Renal pelvis (tissue), 12 donors: Measurements from ENCODE around the gene LEFTY2. TPM values are rescaled to one million over a fixed set of nuclear protein-coding genes. Genes with fewer than 3 reads are reported as not detected.
A peak's percentile ranks its signal among the peaks of the same experiment; 100 is the strongest.
"Not testable (repeated sequence)": the region's sequence is repeated elsewhere in the genome, so short reads cannot be mapped to it uniquely, and the experiment has no call there.

ENCODE experiments used
- DNase-seq: peaks from one replicate; pipeline ENCODE4 v3.0.0-alpha.2; 2013
- long read RNA-seq, 16 experiments: transcript quantifications; one replicate each; lab custom pipeline, GENCODE V29; 2026
- polyA plus RNA-seq, 3 donors: library from polyadenylated mRNA; unstranded; fragments of 120-200 nt; gene quantifications; one replicate each; pipeline ENCODE4 v1.2.1, GENCODE V29; 2013; ENCODE audit not compliant: insufficient read length in 3 of 3

The LEFTY2 gene
- 1 to 10 TPM in 1 of 3 donors, under 1 TPM in 2; 0.83 to 1.0 (median 0.87) TPM for polyA plus RNA-seq
- long read RNA-seq, donor 1, result 0 reads
- long read RNA-seq, donor 2, result 0 reads
- long read RNA-seq, donor 3, result 0 reads
- long read RNA-seq, donor 4, result 0 reads
- long read RNA-seq, donor 5, result 0 reads
- long read RNA-seq, donor 6, result 0 reads
- long read RNA-seq, donor 7, result 0 reads
- long read RNA-seq, donor 8, result 0 reads
- long read RNA-seq, donor 9, result 0 reads
- long read RNA-seq, donor 10, result 0 reads
- long read RNA-seq, donor 11, result 0 reads
- long read RNA-seq, donor 12, partial matches to known transcripts, result 0 of 1 reads
- long read RNA-seq, donor 12, other reads (novel, unspliced or antisense), result 0 of 1 reads
- long read RNA-seq, donor 13, result 0 reads
- long read RNA-seq, donor 14, result 0 reads
- long read RNA-seq, donor 15, result 0 reads
- long read RNA-seq, donor 16, result 0 reads

DNA sequence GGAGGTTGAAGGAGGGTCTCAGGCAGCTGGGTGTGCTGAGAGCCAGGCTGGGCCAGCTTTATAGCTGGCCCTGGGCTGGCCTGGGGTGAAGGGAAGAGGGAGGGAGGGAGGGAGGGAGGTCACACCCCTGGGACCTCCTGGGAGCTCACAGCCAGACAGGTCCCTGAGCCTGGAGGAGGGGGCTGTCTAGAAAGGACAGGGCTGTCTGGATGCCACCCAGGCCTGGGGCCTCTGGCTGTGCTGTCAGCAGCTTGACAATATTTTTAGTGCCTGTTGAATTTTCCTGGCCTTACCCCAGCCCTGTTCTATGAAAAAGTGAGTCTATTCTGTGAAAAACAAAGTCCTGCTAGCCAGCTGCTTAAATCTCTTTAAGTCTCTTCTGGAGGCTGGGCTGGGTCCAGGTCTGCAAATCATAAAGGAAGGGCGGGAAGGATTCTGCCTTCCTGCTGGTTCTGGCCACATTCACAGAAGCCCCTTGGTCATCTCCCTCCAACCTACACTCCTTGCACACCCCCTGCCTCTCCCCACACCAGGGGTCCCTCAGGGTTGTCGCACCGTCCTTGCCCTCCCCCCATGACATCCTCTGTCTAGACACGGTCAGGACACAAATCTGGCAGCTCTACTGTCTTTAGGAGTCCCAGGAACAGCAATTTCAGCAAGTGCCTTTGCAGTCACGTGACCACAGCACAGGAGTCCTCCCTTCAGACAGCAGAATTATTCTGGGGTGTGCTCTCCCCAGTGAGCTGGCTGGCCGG lies at the start of gene LEFTY2:
LEFTY2 (minus strand) TSS at position 34 of the 755 bp plus-strand sequence. CDS start 80 bp downstream, outside the sequence.
- DNase-seq, result no peak

DNA sequence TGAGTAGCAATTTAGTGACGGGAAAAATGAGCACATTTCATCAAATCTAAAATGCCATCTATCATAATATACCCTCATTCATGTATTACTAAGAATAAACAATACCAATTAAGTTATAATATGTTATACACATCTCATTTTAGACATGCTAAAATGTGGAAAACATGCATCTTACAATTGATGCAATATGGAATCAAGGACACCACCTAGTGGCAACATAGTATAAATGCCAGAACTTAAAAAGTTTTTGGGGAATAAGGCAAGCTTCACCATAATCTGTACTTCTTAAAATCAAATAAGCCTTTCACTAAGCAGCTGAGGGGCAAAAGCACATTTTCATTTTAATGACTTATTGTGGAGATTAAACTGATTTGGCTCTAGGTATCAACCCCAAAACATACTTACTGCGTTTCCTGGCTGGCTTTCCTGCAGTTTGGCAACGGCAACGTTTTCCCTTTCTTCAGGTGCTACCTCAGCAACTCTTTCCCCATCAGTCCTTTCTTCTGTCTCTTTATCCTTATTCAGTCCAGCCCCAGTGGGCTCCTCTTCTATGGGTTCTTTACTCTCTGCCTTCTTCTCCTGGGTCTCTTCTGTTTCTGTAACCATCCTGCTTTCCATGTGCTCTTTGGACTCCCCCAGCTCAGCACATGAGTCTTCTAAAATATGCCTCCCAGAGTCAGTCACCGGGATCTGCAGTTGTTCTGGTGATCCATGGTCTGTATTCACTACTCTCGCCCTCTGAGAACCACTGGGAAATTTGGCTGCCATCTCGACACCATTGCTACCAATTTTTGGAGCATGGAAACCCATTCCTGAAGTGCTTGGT lies 46.7 kb upstream of the LEFTY2 start:
- no peak for DNase-seq

DNA sequence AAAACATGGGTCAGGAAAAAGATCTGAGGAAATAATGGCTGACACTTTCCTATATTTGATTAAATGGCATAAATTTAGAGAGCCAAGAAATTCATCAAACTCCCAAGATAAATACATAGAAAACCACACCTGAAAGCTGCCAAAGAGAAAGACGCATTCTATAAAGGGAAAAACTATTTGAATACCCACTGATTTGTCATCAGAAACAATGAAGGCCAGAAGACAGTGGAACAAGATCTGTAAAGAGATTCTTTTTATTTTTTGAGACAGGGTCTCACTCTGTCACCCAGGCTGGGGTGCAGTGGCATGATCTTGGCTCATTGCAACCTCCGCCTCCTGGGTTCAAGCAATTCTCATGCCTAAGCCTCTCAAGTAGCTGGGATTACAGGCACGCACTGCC lies 40.7 kb upstream of the LEFTY2 start:
- no peak for DNase-seq

DNA sequence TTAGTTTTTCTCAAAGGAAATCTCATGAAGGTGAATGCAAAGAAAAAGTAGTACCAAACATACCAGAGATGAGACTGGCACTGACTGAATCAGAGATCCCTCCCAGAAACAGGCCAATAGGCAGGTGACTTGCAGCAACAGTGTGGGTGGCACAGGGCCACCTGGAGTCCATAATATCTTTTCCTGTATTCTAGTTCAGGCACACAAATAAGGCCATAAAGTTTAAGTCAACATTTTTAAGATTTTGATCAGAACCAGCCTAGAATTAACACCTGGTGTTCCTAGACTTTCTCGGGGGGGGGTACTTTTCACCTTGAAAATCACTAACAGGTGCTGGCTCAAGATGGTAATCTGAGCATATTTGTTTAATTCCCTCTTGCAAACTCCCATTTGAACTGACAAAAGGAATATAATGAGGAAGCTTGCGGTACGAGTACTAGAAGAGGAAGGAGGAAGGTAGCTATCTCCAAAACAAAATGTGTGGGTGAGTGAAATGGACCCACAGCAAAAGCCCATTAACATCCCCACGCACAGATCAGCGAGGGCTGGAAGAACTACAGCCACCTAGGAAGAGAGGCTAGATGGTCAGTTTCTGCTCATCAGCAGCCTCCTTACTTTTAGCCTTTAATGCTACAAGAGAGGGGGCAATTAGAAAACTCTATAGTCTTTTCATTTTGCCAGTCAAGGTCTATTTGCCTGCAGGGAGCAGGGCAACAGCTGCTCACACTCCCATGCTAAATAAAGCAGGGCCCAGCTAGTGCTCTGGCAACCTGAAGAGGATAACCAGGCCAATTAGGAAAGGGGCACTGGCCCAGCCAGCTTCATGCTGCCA lies 39.2 kb upstream of the LEFTY2 start:
- DNase-seq, result no peak

DNA sequence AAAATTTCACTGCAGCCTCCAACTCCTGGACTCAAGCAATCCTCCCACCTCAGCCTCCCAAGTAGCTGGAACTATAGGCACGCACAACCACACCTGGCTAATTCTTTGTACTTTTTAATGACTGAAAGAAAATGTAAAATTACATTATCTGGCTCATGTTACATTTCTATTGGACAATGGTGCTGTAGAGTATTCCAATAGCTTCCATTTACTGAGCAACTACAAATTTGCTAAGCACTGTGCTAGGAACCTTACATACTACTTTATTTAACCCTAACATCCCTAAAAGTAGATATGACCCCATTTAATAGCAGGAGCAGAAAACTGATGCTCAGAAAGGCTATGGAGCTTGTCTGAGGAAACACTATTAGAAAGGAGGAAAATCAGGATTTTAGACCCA lies 38.4 kb upstream of the LEFTY2 start:
- no peak for DNase-seq

DNA sequence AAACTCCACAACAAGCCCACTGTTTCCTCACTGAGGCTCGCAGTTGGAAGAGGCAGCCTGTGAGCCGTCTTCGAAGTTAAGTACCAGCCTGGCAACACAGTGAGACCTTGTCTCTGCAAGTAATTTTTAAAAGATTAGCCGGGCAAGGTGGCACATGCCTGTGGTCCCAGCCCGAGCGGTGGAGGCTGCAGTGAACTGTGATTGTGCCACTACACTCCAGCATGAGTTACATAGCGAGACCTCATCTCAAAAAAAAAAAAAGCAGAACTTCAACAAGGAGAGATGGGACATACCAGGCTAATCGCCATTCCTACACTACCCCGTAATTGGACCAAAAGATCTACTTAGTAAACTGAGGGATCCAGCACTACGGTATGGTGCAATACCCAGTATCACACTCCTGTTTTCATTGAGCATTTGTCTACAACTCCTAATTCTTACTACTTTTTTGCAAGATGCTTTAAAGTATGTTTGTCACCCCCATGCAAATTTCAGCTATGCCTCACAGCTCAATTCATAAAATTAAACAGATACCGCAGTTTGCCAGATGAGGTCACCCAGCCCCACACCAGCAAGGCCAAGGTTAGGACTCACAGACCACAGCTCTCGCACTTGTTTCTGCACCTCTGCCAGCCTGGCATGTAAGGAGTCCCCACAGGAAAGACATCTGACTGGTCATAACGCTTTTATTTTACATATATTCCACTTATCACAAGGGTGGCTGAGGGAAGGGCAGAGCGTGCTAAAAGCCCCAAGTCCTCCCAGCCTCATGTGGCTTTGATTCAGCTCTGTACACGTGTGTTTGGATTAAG lies 37.1 kb upstream of the LEFTY2 start:
- DNase-seq, result no peak

- not testable (repeated sequence) for DNase-seq
Measured at GRCh38 chr1:225975146-225975545, 34.1 kb upstream of the LEFTY2 start.

- DNase-seq, result no peak
Measured at GRCh38 chr1:225974454-225974853, 33.4 kb upstream of the LEFTY2 start.

DNA sequence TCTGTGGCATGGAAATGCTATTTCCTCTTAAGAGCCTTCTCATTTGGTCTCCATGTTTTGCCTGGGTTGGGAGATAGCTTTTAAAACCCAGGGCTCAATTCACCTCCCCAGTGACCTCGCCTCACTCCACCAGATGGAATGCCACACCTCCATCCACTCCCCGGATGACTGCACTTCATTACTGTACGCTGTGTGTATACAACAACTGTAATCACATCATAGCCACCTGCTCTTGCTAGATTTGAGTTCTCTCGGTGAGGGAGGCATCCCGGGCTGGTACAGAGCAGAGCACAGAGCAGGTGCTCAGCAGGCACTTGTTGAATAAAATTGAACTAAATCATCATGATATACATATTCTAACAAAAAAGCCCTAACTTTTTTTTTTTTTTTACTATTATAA lies 32.1 kb upstream of the LEFTY2 start:
- DNase-seq, result peak; percentile 72

DNA sequence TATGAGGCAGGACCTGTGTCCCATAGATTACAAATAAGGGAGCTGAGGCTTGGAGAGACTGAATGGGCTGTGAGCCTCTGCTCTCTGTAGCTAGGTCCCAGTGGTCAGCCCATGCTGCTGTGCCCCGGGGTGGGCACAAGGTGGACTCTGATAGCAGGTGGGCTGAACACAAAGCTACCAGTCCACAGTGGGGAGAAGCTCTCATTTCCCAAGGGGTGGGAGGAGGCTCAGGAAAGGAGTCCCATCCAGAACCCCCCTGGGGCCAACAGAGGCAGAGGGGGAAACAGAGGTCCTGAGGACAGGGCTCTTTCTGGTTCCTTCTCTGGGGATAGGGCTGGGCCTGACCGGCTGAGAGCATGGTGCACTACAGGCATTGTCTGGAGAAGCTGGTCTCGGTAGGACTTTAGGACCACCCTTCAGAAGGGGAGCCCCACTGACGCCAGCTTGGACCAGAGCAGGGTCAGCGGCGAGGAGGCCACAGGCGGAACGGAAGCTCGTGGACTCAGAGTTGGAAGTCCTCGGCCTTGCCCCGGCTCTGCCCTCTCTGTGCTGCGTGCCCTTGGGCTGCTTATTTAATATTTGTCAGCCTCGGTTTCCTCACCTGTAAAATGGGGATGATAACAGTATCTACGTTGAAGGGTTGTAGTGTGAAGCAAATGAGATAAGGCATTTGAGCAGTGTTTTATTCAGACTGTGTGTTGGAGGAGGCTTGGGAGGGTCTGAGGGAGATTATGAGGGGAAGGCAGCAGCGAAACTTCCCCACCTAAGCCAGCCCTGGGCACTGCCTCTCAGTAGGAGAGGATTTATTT lies 31.5 kb upstream of the LEFTY2 start:
- DNase-seq, result no peak

- not testable (repeated sequence) for DNase-seq
Measured at GRCh38 chr1:225970592-225971157, 29.7 kb upstream of the LEFTY2 start.

GRCh38 chr1:225969751-225970150 lies 28.7 kb upstream of the LEFTY2 start:
- DNase-seq, result not testable (repeated sequence)

- no peak for DNase-seq
Measured at GRCh38 chr1:225965231-225965630, 24.2 kb upstream of the LEFTY2 start.

DNA sequence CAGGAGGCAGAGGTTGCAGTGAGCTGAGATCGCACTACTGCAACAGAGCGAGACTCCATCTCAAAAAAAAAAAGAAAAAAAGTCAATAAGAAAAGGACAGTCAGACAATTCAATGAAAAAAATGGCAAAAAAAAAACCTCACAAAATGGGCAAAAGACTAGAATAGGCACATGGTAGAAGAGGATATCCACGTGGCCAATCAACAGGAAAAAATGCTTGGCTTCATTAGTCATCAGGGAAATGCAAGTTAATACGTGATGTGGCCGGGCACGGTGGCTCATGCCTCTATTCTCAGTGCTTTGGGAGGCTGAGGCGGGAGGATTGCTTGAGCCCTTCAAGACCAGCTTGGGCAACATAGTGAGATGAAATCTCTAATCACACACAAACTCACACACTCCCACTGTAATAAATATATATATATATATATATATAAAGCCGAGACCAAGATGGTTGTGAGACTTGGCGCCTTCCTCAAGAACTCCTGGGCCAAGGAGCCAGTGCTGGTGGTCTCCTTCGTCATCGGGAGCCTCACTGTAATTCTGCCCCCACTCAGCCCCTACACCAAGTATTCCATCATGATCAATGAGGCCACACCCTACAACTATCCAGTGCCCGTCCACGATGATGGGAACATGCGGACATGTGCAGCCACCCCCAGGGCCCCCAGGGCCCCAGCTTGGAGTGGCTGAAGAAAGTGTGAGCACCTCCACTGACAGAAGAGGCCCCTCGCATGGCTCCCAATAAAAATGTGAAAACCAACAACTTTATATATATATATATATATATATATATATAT lies 22.9 kb upstream of the LEFTY2 start:
- DNase-seq, result no peak

- DNase-seq, result no peak
Measured at GRCh38 chr1:225962440-225962975, 21.5 kb upstream of the LEFTY2 start.

DNA sequence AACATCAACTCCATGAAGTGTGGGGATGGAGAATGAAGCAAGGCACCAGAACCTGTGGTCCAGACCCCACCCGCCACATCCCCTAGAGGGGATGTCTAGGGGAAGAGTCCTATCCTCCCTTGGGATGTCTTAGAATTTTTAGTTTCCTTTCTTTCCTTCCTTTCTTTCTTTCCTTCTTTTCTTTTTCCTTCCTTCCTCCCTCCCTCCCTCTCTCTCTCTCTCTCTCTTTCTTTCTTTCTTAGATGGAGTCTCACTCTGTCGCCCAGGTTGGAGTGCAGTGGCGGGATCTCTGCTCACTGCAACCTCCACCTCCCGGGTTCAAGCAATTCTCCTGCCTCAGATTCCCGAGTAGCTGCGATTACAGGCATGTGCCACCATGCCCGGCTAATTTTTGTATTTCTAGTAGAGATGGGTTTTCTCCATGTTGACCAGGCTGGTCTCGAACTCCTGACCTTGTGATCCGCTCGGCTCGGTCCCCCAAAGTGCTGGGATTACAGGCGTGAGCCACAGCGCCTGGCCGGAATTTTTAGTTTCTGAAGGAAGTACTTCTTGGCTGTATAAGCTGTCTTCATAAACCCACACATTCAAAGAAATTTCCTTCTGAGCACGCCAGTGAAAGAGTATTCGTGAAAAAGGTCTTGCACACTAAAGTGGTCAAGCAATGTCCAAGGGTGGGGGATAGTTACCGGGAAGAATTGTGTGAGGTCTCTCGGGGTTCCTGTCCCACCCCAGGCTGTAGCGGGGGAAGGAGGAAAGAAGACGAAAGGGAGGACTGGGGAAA lies 20.8 kb upstream of the LEFTY2 start:
- DNase-seq, result no peak

- no peak for DNase-seq
Measured at GRCh38 chr1:225958041-225958440, 17.0 kb upstream of the LEFTY2 start.
